ENCODE measurements around the gene ZNF799. TPM values are rescaled to one million over a fixed set of nuclear protein-coding genes. Genes with fewer than 3 reads are reported as not detected.
"Not testable (repeated sequence)": the region's sequence is repeated elsewhere in the genome, so short reads cannot be mapped to it uniquely, and the experiment has no call there.

The ZNF799 gene
- total RNA-seq, 4 donors from 2014 or later = 1.3 to 3.4 (median 2.3) TPM

GRCh38 chr19:12364391-12365235 is 36.5 kb downstream of the ZNF799 start:
- H3K4me3 ChIP-seq = peak overlapping the region; percentile 65 to 89 (median 82)
- no peaks in the 10 kb centered on the region for H3K9me3 ChIP-seq
- DNase-seq = no peak
- no peaks in the 10 kb centered on the region for H3K36me3 ChIP-seq
- TF ChIP-seq CTCF (IDR thresholded peaks at IDR 0.05) = no peak
- TF ChIP-seq POLR2A (IDR thresholded peaks at IDR 0.05) = no peak
- H3K4me1 ChIP-seq = peaks cover 5 to 22% (median 10%) of the 10 kb centered on the region in 3 donors
- intact Hi-C loops (cut with DNase I) = no loop called here
- 11 to 13% methylated on average over 9 to 19 of the region's 28 CpGs for WGBS, 2 donors
- peak overlapping the region; percentile 79 to 94 (median 86) for H3K27ac ChIP-seq
- no peaks in the 10 kb centered on the region for H3K27me3 ChIP-seq

GRCh38 chr19:12362236-12362635 is 38.8 kb downstream of the ZNF799 start:
- H3K27me3 ChIP-seq; H3K4me3 ChIP-seq; H3K27ac ChIP-seq; DNase-seq; H3K9me3 ChIP-seq; intact Hi-C loops (cut with DNase I); H3K36me3 ChIP-seq: not testable (repeated sequence)
- peaks cover 5 to 22% (median 10%) of the 10 kb centered on the region in 3 donors for H3K4me1 ChIP-seq
- no CpG with 5 or more reads among the region's 30 CpGs for whole genome bisulfite sequencing, 2 donors

- TF ChIP-seq CTCF (IDR thresholded peaks at IDR 0.05) = no peak
- no peak for TF ChIP-seq POLR2A (IDR thresholded peaks at IDR 0.05)
- Histone ChIP-seq H3K36me3 (peaks cover 0 to 35% (median 9%) of the 10 kb centered on the region in 3 donors), H3K27ac (no peak overlapping the region), H3K4me1 (no peaks in the 10 kb centered on the region), H3K4me3 (no peak overlapping the region), H3K27me3 (no peaks in the 10 kb centered on the region), H3K9me3 (peaks cover 0 to 89% (median 52%) of the 10 kb centered on the region in 3 donors)
- 87% methylated on average over 4 of the region's 4 CpGs for WGBS, 2 donors
- DNase-seq = no peak
- intact Hi-C loops (cut with DNase I) = no loop called here
These were observed 47.7 kb downstream of the ZNF799 start for GRCh38 chr19:12353375-12353774.

GRCh38 chr19:12350890-12351197 is 50.2 kb downstream of the ZNF799 start:
- TF ChIP-seq POLR2A (IDR thresholded peaks at IDR 0.05) = no peak
- TF ChIP-seq CTCF (IDR thresholded peaks at IDR 0.05) = no peak
- Histone ChIP-seq H3K27ac (no peak overlapping the region), H3K9me3 (peaks cover 0 to 89% (median 60%) of the 10 kb centered on the region in 3 donors), H3K27me3 (no peaks in the 10 kb centered on the region), H3K36me3 (peaks cover 0 to 35% (median 9%) of the 10 kb centered on the region in 3 donors), H3K4me3 (no peak overlapping the region), H3K4me1 (no peaks in the 10 kb centered on the region)
- intact Hi-C loops (cut with DNase I) = no loop called here
- no peak for DNase-seq
- WGBS, 2 donors = 91 to 96% methylated on average over 5 of the region's 5 CpGs

GRCh38 chr19:12350185-12350889 is 50.7 kb downstream of the ZNF799 start:
- no peaks in the 10 kb centered on the region for H3K4me1 ChIP-seq
- TF ChIP-seq CTCF (IDR thresholded peaks at IDR 0.05) (no peak), POLR2A (IDR thresholded peaks at IDR 0.05) (no peak)
- no peak for DNase-seq
- no peak overlapping the region for H3K4me3 ChIP-seq
- peaks cover 0 to 87% (median 60%) of the 10 kb centered on the region in 3 donors for H3K9me3 ChIP-seq
- no peak overlapping the region for H3K27ac ChIP-seq
- 95 to 96% methylated on average over 8 of the region's 8 CpGs for WGBS, 2 donors
- no peaks in the 10 kb centered on the region for H3K27me3 ChIP-seq
- H3K36me3 ChIP-seq = peaks cover 0 to 35% (median 9%) of the 10 kb centered on the region in 3 donors
- intact Hi-C loops (cut with DNase I) = no loop called here
